Upper lobe of right lung (tissue), 1 donor: ENCODE data around the gene SECTM1. TPM values are rescaled to one million over a fixed set of nuclear protein-coding genes. Genes with fewer than 3 reads are reported as not detected.

Source experiments
- ATAC-seq: fragments of 200-7000 bp; cut with Tn5 transposase; one replicate; pipeline ENCODE4 v1.9.1; 2020; ENCODE audit warnings: mild to moderate bottlenecking, moderate library complexity
- DNase-seq: peaks from one replicate; pipeline ENCODE4 v3.0.0-alpha.2; 2020
- H3K27ac ChIP-seq: fragments of 200-600 bp; one replicate; pipeline ENCODE4 v1.8.0; 2022
- H3K27me3 ChIP-seq: fragments of 200-600 bp; one replicate; pipeline ENCODE4 v1.8.0; 2022; ENCODE audit warnings: mild to moderate bottlenecking
- H3K36me3 ChIP-seq: fragments of 200-600 bp; one replicate; pipeline ENCODE4 v1.8.0; 2022
- H3K4me1 ChIP-seq: fragments of 200-600 bp; one replicate; pipeline ENCODE4 v1.8.0; 2022
- H3K4me3 ChIP-seq: fragments of 200-600 bp; one replicate; pipeline ENCODE4 v1.8.0; 2022; ENCODE audit warnings: mild to moderate bottlenecking
- H3K9me3 ChIP-seq: fragments of 200-600 bp; one replicate; pipeline ENCODE4 v1.8.0; 2022
- intact Hi-C: fragments of 100-400 bp; cut with DNase I; formaldehyde crosslinking; loops from one replicate; pipeline ENCODE4 v1.11.0; 2022
- total RNA-seq: library from RNA; stranded (reverse); fragmentation: NEBNext Ultra II Directional; extraction: Animal tissue kit (Norgen Biotek cat#: 25700); gene quantifications from one replicate; pipeline ENCODE4 v1.2.1, GENCODE V29; 2021
- TF ChIP-seq, protein P1 (sequence below): fragments of 200-600 bp; IDR thresholded peaks from one replicate; pipeline ENCODE4 v1.8.0; 2022; ENCODE audit warnings: antibody characterized with exemption
- donor health status: DM: no; HTN: yes; CAD: no; lungs with severe emphysema.

SECTM1 gene
- total RNA-seq, 1 donor from 2014 or later, result 26.4 TPM

DNA sequence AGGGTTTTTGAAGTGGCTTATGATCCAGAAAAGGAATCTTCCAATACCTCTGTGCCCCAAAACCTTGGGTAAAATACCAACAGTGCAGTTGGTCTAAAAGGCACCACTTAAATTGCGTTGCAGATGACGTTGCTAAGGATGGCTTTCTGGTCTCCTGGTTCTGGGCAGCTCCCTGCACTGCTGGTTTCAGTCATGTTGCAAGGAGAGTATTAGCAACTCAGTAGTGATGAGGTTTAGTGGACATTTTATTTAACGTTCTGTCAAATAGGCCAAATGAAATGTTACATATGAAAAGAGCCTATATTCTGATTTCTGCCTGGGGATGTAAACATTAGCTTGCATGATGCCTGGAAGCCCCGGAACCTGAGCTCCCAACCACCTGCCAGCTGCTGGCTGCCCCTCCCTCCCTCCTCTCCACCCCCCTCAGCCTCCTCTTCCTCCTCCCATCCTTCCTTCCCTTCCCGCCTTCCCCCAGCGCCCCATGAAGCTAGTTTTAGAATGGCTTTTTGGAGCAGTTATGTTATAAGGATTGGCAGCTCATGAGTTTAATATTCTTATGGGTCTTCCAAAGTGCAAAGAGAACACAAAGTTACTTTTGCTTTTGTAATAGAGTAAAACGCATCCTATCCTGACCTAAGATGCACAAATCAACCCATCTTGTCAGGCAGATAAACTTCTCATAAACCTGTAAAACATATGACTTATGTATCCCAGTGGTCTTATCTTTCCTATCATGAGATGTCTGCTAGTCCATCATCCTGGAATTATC is 36.9 kb downstream of the SECTM1 start:
- peak overlapping the region; percentile 96 for H3K27ac ChIP-seq
- H3K4me1 ChIP-seq, result peaks cover 50% of the 10 kb centered on the region
- H3K9me3 ChIP-seq, result no peaks in the 10 kb centered on the region
- no peaks in the 10 kb centered on the region for H3K36me3 ChIP-seq
- DNase-seq (no peak), ATAC-seq (no peak)
- H3K27me3 ChIP-seq, result no peaks in the 10 kb centered on the region
- H3K4me3 ChIP-seq, result peak overlapping the region; percentile 51
- TF ChIP-seq, protein P1, sequence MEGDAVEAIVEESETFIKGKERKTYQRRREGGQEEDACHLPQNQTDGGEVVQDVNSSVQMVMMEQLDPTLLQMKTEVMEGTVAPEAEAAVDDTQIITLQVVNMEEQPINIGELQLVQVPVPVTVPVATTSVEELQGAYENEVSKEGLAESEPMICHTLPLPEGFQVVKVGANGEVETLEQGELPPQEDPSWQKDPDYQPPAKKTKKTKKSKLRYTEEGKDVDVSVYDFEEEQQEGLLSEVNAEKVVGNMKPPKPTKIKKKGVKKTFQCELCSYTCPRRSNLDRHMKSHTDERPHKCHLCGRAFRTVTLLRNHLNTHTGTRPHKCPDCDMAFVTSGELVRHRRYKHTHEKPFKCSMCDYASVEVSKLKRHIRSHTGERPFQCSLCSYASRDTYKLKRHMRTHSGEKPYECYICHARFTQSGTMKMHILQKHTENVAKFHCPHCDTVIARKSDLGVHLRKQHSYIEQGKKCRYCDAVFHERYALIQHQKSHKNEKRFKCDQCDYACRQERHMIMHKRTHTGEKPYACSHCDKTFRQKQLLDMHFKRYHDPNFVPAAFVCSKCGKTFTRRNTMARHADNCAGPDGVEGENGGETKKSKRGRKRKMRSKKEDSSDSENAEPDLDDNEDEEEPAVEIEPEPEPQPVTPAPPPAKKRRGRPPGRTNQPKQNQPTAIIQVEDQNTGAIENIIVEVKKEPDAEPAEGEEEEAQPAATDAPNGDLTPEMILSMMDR, result no peak
- intact Hi-C loops, result no loop called here

DNA sequence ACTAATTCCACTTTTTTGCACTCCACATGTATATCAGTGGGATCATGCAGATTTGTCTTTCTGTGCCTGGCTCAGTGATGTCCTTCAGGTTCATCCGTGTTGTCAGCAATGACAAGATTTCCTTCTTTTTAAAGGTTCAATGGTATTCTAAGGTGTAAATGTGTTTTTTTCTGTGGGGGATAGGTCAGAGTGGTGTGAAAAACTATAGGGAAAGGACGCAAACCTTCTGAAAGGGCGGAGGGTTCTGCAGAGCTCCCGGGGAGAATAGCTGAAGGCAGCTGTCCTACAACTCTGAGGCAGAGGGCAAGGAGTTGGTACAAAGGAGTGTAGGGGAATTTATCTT is 38.1 kb downstream of the SECTM1 start:
- peaks cover 42% of the 10 kb centered on the region for H3K4me1 ChIP-seq
- H3K4me3 ChIP-seq, result no peak overlapping the region
- ATAC-seq (no peak), DNase-seq (no peak)
- intact Hi-C loops, result no loop called here
- TF ChIP-seq, protein P1, result no peak
- no peak overlapping the region for H3K27ac ChIP-seq
- no peaks in the 10 kb centered on the region for H3K36me3 ChIP-seq
- H3K9me3 ChIP-seq, result no peaks in the 10 kb centered on the region
- no peaks in the 10 kb centered on the region for H3K27me3 ChIP-seq

DNA sequence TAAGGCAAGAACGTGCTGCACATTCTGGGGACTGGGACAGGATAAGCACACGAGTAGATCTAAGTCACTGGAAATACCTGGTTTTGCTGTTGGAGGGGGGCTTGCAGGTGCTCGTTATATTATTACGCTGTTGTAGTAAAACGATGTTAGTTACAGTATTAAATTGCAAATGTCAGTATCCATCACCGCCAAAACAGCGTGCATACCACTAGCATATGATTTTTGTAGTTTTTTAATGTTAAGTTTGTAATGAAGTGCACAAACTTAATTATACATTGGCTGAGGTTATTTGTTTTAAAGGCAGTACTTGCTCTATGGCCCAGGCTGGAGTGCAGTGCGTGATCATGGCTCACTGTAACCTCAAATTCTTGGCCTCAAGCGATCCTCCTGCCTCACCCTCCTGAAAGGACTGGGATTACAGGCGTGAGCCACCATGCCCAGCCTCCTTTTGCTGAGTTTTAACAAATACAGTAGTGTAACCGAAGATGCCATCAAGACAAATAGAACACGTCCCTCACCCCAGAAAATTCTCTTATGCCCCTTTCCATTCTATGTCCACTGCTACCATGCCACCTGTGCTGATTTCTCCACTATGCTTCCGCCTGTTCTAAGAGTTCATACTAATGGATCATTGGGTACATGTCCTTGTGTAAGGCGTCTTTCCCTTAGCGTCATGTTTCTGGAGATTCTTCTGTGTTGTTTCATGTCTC is 39.3 kb downstream of the SECTM1 start:
- Histone ChIP-seq H3K36me3 (no peaks in the 10 kb centered on the region), H3K4me3 (no peak overlapping the region), H3K27ac (peak overlapping the region; percentile 66), H3K9me3 (no peaks in the 10 kb centered on the region), H3K4me1 (peaks cover 42% of the 10 kb centered on the region), H3K27me3 (no peaks in the 10 kb centered on the region)
- TF ChIP-seq, protein P1, result no peak
- DNase-seq (no peak), ATAC-seq (no peak)
- intact Hi-C loops, result no loop called here

DNA sequence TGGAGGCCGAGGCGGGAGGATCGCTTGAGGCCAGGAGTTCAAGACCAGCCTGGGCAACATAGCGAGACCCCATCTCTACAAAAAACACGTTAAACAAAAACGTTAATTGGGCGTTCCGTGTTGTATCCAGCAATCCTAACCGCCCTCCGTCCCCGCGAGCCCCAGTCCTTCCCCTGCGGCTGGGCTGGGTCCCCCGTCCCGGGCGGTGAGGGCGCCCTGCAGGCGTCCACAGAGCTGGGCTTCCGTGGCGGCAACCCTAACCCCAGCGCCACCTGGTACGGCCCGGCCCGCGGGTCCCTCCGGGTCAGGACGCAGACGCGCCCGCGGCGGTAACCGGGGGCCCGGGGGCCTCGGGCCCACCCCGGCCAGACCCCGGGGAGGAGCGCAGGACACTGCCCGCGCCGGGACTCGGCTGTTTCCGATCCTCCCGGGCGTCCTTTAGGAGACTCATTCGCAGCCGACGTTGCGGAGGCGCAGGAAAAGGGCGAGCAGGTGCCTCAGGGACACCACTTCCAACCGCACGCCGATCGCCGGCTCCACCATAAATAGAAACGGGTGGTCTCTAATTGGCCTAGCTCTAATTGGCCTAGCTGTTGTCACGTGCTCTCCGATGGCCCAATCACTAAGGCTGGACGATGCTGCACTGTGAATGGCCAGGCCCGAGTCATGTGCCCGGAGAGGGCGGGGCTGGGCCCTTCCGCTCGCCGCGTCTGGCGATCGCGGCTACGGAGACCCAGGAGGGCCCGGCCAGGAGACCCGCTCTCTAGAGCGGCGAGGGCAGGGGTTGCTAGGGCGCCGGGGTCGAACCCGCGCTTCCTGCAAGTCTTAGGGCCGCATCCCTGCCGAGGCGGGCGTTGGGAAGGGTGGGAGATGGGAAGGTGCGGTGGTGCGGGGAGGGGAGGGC is 41.1 kb downstream of the SECTM1 start:
- intact Hi-C loops, result no loop called here
- H3K9me3 ChIP-seq, result no peaks in the 10 kb centered on the region
- H3K27me3 ChIP-seq, result no peaks in the 10 kb centered on the region
- H3K27ac ChIP-seq, result peak overlapping the region; percentile 95
- H3K36me3 ChIP-seq, result no peaks in the 10 kb centered on the region
- ATAC-seq, result peak; percentile 91
- TF ChIP-seq, protein P1, result no peak
- DNase-seq, result peak; percentile 97
- peak overlapping the region; percentile 98 for H3K4me3 ChIP-seq
- peaks cover 47% of the 10 kb centered on the region for H3K4me1 ChIP-seq

DNA sequence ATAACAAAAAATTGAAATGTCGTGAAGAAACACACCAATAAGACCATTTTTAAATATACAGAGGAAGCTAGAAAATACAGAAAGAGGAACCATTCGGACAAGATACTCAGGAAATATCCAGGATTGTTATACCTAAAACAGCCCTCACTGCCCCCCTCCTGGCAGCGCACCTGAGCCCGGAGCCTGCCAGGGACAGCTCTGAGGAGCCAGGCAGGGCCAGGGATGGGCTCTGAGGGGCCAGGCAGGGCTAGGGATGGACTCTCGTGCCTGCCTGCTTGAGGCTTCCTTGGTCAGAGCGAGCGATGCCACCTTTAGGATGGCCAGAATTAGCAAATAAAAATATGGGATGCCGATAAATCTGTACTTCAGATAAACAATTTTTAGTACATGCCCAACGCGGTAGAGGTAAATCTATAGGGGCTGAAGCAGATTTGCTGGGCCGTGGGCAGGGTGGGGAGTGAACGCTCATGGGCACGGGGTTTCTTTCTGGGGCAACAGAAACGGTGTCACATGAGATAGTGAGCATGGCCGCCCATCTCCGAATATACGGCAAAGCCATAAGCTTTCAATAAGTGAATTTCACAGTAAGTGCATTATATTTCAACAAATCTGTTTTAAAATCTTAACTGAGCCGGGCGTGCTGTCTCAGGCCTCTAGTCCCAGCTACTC is 41.9 kb downstream of the SECTM1 start:
- Histone ChIP-seq H3K9me3 (no peaks in the 10 kb centered on the region), H3K27me3 (no peaks in the 10 kb centered on the region), H3K36me3 (no peaks in the 10 kb centered on the region), H3K4me3 (peak overlapping the region; percentile 98), H3K27ac (peak overlapping the region; percentile 95), H3K4me1 (peaks cover 45% of the 10 kb centered on the region)
- intact Hi-C loops, result no loop called here
- no peak for ATAC-seq
- TF ChIP-seq, protein P1, result no peak
- DNase-seq, result peak; percentile 60
